GM18508 (cell line): ENCODE measurements around the gene ATP6V0A1.
"Not testable (repeated sequence)": the region's sequence is repeated elsewhere in the genome, so short reads cannot be mapped to it uniquely, and the experiment has no call there.

Experiments
- ATAC-seq: cut with Tn5 transposase; IDR thresholded peaks from one replicate; pipeline ENCODE4 v1.9.1; 2021; ENCODE audit warnings: moderate number of reproducible peaks; ENCODE audit not compliant: insufficient read depth, unreplicated experiment

Gene ATP6V0A1

GRCh38 chr17:42474276-42474675, 15.6 kb downstream of the ATP6V0A1 start:
- no peak for ATAC-seq

DNA sequence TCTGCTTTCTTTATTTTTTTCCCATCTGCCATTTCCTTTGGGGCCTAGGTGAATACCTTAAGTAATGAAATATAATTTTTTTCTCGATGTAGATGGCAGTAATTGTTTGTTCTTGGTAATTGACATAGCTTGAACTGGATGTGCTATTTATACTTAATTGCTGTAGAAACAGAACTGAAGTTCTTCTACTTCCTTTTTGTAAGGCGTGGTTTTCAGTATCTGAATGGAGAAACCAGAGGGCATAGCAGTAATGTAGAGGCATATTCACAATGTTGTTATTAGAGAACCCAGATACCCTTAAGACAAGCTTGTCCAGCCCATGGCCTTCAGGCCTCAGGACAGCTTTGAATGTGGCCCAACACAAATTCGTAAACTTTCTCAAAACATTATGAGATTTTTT, 16.4 kb downstream of the ATP6V0A1 start:
- no peak for ATAC-seq

- ATAC-seq = no peak
These were observed 17.2 kb downstream of the ATP6V0A1 start for GRCh38 chr17:42475835-42476234.

DNA sequence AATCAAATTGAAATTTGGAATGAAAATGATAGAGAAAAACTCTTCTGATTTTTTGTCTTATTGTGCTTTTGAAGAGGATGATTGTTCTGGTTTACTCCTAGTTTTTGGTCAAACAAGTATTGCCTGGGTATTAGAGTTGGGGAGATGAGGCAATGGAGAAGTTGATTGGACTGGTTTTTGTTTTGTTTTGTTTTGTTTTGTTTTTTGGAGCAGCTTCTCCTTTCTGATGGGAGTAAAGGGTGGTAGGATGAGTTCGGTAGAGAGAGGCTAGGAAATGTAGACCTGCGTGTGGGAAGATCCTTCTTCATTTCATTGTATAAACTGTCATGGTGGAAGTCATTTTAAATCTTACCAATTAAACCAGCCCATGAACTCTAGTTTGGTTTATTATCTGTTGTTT, 17.7 kb downstream of the ATP6V0A1 start:
- ATAC-seq = no peak

DNA sequence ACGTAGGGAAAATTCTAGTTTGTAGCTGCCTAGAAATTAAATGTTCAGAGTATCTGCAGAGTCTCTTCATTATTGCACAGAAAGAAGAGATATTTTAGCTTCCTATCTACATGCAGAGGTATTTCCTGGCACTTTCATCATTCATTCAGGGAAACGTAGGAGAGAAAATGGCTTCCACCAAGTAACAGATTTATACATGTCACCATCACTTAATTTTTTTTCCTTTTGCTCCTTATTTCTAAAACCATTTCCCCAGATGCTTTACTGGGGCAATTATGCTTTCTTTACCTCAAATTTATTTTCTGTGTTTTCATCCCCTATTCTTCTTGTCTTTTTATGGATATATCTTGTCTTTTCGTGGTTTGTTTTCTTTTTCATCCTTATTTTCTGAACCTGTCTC, 18.5 kb downstream of the ATP6V0A1 start:
- no peak for ATAC-seq

- not testable (repeated sequence) for ATAC-seq
These were observed 19.1 kb downstream of the ATP6V0A1 start for GRCh38 chr17:42477824-42478223.

GRCh38 chr17:42484304-42484703, 25.6 kb downstream of the ATP6V0A1 start:
- no peak for ATAC-seq

DNA sequence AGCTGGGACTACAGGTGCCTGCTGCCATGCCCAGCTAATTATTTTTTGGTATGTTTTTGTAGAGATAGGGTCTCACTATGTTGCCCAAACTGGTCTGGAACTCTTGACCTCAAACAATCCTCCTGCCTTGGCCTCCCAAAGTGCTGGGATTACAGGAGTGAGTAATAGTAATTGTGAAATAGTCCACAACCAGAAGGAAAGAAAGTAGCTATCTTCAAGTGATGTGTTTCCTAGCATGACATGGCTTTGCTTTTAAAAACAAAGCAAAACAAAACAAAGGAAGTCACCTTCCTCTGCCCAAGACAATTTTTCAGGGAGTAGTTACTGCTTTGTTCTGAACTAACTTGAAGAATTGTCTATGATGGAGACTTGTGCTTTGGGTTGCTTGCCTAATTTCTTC, 27.0 kb downstream of the ATP6V0A1 start:
- no peak for ATAC-seq

DNA sequence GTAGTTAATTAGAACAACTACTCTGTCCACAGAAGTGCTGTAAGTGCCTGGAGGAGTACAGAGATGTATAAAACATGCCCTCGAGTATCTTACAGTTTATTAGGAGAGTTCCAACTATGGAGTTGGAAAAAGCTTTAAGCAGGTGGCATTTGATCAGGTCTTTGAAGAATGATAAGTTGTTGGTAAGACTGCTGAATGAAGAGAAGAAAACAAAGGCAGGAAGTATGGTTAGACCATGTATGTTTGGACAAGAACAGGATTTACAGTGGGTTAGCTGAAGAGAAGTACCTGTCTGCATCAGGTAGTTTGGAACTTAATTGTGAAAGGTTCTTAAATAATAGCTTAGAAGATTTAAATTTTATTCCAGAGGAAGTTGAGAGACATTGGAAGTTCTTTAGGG, 29.4 kb downstream of the ATP6V0A1 start:
- ATAC-seq = no peak

DNA sequence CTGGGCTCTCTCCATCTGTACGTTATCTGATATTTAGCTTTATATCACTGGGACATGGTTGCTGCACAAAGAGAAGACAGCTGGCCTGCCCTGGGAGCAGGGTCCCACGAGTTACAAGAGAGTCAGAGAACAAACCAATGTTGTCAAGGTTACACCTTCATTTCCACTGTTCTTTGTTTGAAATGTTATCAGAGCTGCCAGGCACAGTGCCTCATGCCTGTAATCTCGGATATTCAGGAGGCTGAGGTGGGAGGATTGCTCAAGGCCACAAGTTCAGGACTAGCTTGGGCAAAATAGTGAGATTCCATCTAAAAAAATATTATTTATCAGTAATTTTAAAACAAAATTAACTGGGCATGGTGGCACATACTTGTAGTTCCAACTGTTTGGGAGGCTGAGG, 34.6 kb downstream of the ATP6V0A1 start:
- no peak for ATAC-seq

DNA sequence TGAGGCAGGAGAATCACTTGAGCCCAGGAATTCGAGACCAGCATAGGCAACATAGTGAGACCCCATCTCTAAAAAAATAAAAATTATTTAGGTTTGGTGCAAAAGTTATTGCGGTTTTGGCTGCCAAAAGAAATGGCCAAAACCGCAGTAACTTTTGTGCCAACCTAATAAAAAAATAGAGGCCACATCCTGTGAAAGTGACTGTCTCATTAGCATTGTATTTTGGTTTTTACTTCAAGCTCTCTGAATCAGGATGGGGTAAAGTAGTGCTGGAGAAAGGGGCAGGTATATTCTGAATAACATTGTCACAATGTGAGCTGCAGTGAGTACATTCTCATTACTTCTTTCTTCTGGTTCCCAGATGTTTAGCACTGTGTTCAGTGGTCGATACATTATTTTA, 36.0 kb downstream of the ATP6V0A1 start:
- ATAC-seq = no peak

GRCh38 chr17:42498828-42499227, 40.1 kb downstream of the ATP6V0A1 start:
- ATAC-seq = no peak

DNA sequence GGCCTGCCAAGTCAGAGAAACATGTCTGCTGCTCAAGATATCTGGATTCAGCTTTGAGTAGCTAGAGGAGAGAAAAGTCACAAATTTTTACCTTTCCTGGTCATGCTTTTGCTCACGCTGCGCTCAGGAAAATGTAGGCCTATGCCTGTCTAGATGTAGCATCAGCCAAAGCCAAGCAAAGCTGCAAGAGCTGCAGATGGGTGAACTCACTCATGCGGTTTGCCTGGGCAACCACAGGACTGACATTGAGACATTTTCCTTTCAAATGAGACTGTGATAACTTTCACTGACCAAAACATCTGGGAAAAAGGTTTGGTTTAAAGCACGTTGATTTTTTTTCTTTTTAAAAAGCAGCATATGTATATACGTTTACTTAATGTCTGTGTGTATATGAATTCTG, 43.4 kb downstream of the ATP6V0A1 start:
- no peak for ATAC-seq

GRCh38 chr17:42502926-42503325, 44.2 kb downstream of the ATP6V0A1 start:
- ATAC-seq = no peak

DNA sequence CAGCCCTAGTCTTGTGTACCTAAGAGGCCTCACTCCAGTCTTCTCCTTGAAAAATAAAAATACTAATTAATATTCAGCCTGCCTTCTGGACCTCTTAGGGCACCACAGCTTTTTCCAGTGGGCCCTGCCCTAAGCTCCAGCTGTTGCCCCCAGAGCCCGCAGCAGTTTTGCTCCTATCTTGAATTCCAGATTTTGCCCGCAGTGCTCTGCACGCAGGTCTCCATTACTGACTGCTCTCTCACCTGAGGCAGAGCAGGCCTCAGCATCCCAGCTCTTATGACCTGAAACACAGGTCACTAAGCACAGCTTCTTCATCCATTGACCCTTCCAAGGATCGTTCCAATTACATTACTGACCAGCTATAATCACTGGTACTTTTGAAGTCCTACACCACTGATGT, 49.0 kb downstream of the ATP6V0A1 start:
- ATAC-seq = no peak

DNA sequence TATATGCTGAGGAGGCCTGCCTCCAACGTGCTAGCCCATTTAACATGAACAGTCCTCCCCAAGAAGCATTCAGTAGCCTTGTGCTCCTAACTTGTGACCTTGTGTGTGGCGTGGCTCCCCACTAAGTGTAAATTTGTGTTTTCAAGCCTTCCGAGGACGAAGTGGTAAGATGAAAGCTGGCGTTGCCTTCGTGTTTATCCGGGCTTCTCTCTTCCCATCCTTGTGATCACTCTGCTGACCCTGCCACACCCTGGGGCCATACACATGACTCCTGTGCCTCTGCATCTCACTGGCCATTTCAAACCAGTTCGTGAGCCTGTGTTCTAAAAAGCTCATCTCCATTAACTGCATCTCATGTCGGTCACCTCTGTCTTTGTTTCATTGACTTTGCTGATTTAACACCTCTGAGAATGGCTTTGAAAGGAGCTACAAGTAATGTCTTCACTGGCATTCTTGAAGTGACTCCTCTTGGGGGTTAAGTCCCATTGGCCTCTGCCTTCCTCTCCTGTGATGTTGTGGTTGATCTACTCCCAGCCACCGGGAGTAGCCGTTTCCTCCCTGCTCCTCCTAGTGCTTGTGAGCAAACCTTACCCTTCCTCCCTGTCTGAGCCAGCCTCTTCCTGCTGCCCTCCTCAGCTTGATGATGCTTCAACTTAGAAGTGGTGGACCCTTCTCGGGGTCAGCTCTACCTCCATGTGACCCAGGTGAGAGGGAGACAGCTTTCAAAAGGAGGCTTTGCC, 49.9 kb downstream of the ATP6V0A1 start:
- ATAC-seq = no peak

GRCh38 chr17:42509409-42509808, 50.7 kb downstream of the ATP6V0A1 start:
- no peak for ATAC-seq

- no peak for ATAC-seq
These were observed 51.2 kb downstream of the ATP6V0A1 start for GRCh38 chr17:42509841-42510240.

DNA sequence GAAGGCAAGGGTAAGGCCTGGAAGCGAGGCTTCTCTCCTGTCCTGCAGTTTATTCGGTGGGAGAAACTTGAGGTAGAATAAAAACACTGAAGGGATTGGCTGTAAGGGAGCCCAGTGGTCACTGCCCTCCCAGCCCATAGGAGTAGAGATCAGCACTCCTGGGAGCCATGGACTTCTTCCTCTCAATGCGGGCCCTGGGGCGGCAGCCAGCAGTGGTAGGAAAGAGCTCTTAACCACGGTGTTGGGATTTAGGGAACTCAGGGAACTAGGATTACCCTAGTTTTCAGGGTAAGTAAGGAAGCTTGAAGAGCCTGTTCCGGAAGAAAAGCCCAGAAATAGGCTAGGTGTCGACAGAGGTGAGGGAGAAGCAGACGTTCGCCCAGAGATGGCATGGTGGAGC, 53.6 kb downstream of the ATP6V0A1 start:
- no peak for ATAC-seq

GRCh38 chr17:42512733-42513251, 54.1 kb downstream of the ATP6V0A1 start:
- no peak for ATAC-seq

GRCh38 chr17:42513686-42514085, 55.0 kb downstream of the ATP6V0A1 start:
- no peak for ATAC-seq

- ATAC-seq = no peak
These were observed 55.6 kb downstream of the ATP6V0A1 start for GRCh38 chr17:42514279-42514678.
